Measurements from ENCODE around the gene TM9SF1. TPM values are rescaled to one million over a fixed set of nuclear protein-coding genes. Genes with fewer than 3 reads are reported as not detected.

TM9SF1 gene
- total RNA-seq, 4 donors from 2014 or later = 27.0 to 44.6 (median 43.8) TPM

DNA sequence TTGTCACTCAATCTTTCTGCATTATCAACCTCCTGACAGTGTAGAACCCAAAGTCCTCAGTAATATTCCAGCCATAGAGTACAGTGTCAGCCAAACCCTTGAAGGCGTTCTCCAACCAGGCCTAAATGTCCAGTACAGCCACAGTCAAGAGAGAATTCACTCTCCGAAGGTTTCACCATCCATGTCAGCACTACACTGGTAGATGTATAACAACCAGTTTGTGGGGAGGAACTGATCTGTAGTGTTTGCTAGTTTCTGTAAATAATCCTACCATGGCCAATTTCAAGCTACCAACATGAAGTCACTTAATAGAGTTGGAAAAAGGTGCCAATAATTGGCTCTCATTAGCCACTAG, 21.1 kb upstream of the TM9SF1 start:
- peaks cover 0 to 6% (median 0%) of the 10 kb centered on the region in 4 donors for H3K27me3 ChIP-seq
- WGBS = 78% methylated on average over 2 of the region's 2 CpGs
- intact Hi-C loops (cut with DNase I) = no loop called here
- no peak for TF ChIP-seq POLR2AphosphoS5 (IDR thresholded peaks at IDR 0.05)
- no peak for TF ChIP-seq POLR2A (IDR thresholded peaks at IDR 0.05; ENCODE audit: low read depth)
- no peak for TF ChIP-seq EP300 (IDR thresholded peaks at IDR 0.05)
- TF ChIP-seq, protein P1, sequence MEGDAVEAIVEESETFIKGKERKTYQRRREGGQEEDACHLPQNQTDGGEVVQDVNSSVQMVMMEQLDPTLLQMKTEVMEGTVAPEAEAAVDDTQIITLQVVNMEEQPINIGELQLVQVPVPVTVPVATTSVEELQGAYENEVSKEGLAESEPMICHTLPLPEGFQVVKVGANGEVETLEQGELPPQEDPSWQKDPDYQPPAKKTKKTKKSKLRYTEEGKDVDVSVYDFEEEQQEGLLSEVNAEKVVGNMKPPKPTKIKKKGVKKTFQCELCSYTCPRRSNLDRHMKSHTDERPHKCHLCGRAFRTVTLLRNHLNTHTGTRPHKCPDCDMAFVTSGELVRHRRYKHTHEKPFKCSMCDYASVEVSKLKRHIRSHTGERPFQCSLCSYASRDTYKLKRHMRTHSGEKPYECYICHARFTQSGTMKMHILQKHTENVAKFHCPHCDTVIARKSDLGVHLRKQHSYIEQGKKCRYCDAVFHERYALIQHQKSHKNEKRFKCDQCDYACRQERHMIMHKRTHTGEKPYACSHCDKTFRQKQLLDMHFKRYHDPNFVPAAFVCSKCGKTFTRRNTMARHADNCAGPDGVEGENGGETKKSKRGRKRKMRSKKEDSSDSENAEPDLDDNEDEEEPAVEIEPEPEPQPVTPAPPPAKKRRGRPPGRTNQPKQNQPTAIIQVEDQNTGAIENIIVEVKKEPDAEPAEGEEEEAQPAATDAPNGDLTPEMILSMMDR (IDR thresholded peaks at IDR 0.05) = no peak
- peak overlapping the region; percentile 63 to 78 (median 73) for H3K4me3 ChIP-seq
- no peaks in the 10 kb centered on the region for H3K9me3 ChIP-seq
- DNase-seq (ENCODE audit: extremely low spot score) = no peak
- H3K4me1 ChIP-seq = peaks cover 26 to 42% (median 40%) of the 10 kb centered on the region in 4 donors
- H3K36me3 ChIP-seq = peaks cover 0 to 22% (median 14%) of the 10 kb centered on the region in 4 donors
- H3K27ac ChIP-seq (replicated peaks in 1 of 4) = peak overlapping the region; percentile 92 to 99 (median 96)

DNA sequence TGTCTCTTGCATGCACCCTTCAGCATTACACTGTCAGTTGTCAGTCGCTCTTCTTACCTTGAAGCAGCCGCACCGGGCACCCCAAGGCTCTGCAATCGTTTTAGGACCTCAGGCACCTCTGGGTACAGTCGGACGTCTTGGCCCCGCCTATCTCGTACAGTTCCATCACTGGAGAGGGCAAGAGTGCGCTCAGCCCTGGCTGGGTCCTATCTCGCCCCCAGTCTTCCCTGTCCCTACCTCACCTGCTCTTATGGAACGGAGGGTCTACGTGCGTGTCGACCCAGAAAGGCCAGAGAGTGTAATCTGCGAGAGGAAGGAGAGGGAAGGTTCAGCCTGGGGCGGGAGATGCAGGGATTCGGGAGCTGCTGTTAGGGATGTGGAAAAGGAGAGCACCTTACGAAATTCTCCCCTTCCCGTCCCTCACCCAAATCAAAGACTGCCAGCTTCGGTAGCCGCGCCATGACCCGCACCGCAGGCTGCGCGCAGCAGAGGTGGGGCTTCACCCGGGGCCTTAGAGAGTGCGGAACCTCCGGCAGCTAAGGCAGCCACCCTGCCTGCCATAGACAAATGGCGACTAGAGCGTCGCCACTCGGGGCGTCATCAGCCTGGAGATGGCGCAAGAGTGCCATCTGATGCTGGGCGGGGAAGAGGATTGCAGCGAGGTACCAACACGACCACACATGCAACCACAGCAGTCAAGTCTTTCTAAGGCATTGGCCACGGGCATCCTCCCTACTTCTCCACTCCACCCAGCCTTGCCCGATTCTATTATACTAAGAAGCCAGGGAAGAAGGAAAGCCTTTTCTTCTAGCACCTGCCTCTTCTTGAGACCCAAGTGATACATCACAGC, 20.5 kb upstream of the TM9SF1 start, which contains the start of gene MDP1:
TSS of gene MDP1 (minus strand) at position 572 of the 850 bp plus-strand sequence. CDS start at position 461, 111 bp downstream.
- intact Hi-C loops (cut with DNase I) = no loop called here
- under 1% methylated on average over 15 of the region's 40 CpGs for WGBS

DNA sequence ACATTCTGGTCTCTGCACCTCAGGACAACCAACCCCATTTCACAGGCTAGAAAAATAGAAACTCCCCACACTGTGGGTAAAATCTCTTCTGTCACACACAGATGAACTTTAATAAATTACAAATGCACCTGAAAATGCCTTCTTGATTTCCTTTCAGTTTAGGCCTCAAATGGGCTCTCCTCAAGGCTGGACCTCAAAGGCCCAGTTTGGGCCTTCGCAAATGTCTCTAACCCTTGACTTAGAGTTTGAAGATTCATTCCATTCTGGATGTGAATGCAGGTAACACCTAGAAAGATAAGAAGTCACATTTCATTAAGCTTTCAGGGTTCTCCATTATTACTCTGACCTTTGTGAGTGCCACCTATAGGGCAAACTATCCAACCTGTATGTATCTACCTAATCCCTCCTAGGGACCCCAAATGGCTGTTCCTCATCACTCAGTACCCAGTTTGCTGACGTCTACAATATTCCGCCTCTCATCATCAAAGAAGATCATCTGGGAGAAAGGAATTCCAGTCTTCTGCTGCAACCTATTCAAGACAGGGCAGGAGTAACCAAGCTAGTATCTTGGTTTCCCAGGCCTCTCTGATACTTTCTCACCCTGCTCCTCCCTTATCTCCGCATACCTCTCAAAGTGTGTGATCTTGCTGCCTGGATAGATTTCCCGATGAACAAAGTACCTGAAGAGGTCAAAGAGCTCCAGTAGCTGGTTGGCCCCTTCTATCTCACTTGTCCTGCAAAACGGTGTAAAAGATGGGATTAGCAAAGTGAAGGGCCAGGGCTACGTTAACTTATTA, 18.8 kb upstream of the TM9SF1 start:
- H3K36me3 ChIP-seq = peaks cover 11 to 45% (median 36%) of the 10 kb centered on the region in 4 donors
- 92% methylated on average over 7 of the region's 7 CpGs for WGBS
- H3K27me3 ChIP-seq = peaks cover 0 to 6% (median 0%) of the 10 kb centered on the region in 4 donors
- no peak for DNase-seq (ENCODE audit: extremely low spot score)
- TF ChIP-seq POLR2AphosphoS5 (IDR thresholded peaks at IDR 0.05) (no peak), POLR2A (IDR thresholded peaks at IDR 0.05; ENCODE audit: low read depth) (no peak), EP300 (IDR thresholded peaks at IDR 0.05) (no peak)
- TF ChIP-seq, protein P1 (IDR thresholded peaks at IDR 0.05) = no peak
- no peaks in the 10 kb centered on the region for H3K9me3 ChIP-seq
- intact Hi-C loops (cut with DNase I) = loop anchor here (2.0 kb wide), 1 partner anchor 19 kb away; the partner anchor contains the start of gene TM9SF1
- H3K27ac ChIP-seq (replicated peaks in 1 of 4) = peak overlapping the region; percentile 92 to 99 (median 96)
- peaks cover 26 to 56% (median 43%) of the 10 kb centered on the region in 4 donors for H3K4me1 ChIP-seq
- H3K4me3 ChIP-seq = peak overlapping the region; percentile 75 to 97 (median 81)

More for the DNA sequence above, 20.5 kb upstream of the TM9SF1 start, which contains the start of gene MDP1:
- Histone ChIP-seq H3K27me3 (peaks cover 0 to 6% (median 0%) of the 10 kb centered on the region in 4 donors), H3K36me3 (peaks cover 0 to 28% (median 20%) of the 10 kb centered on the region in 4 donors), H3K4me3 (peak within 1 kb of the TSS; percentile 63 to 78 (median 73)), H3K27ac (replicated peaks in 1 of 4) (peak within 1 kb of the TSS; percentile 92 to 99 (median 96)), H3K9me3 (no peaks in the 10 kb centered on the region), H3K4me1 (peaks cover 26 to 48% (median 43%) of the 10 kb centered on the region in 4 donors)
- TF ChIP-seq, protein P1 (IDR thresholded peaks at IDR 0.05) = peak; percentile 49 to 60 (median 53)
- TF ChIP-seq POLR2A (IDR thresholded peaks at IDR 0.05; ENCODE audit: low read depth) (peak; percentile 50), POLR2AphosphoS5 (IDR thresholded peaks at IDR 0.05) (peak; percentile 95 to 97), EP300 (IDR thresholded peaks at IDR 0.05) (no peak)
- DNase-seq (ENCODE audit: extremely low spot score) = peak; percentile 96

DNA sequence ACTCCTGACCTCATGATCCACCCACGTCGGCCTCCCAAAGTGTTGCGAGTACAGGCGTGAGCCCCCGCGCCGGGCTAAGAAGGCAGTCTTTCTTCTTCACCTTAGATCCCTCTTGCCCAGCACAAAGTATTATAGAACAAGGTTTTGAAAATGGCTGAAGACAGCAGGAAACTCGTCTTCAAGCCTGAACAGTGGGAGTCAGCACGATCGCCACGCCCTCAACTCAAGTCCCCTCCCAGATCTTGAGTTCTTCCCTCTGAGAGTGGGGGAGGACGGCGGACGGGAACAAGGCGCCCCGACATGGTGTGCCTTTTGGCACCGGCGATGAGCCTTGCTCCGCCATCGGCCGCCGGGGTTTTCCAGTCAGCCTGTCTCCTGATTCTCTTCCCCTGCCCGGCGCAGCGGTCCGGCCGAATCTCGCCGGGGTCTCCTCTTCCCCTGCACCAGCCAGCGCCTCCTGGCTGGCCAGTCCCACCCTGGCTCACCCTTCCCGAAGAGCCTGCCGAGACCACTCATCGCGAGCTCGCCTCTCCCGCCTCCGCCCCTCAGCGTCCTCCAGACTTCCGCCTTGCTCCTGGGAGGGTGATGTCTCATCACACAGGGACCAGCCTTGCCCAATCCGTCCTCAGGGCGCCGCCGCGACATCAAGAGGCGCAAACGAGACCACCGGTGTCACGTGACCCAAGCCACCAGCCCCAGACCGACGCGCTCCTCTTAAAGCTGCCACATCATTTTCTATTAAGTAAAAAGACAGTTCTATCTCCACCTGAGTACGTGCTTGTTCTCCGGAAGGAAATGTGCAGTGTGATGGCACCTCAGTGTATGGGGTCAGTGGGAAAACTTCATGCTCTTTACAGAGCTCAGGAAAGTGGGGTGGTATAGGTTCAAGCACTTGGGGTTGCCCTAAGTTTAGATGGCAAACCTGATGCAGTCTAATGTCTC, 18.0 kb upstream of the TM9SF1 start, which contains the start of gene CHMP4A:
TSS of gene CHMP4A (minus strand) at position 565 of the 942 bp plus-strand sequence. CDS start at position 516, 49 bp downstream.
- 1% methylated on average over 21 of the region's 53 CpGs for WGBS
- Histone ChIP-seq H3K9me3 (no peaks in the 10 kb centered on the region), H3K27ac (replicated peaks in 1 of 4) (peak within 1 kb of the TSS; percentile 92 to 99 (median 96)), H3K27me3 (peaks cover 0 to 6% (median 0%) of the 10 kb centered on the region in 4 donors), H3K4me1 (peaks cover 26 to 56% (median 43%) of the 10 kb centered on the region in 4 donors), H3K36me3 (peaks cover 12 to 50% (median 44%) of the 10 kb centered on the region in 4 donors), H3K4me3 (peak within 1 kb of the TSS; percentile 75 to 97 (median 81))
- peak; percentile 100 for DNase-seq (ENCODE audit: extremely low spot score)
- peak; percentile 89 for TF ChIP-seq POLR2A (IDR thresholded peaks at IDR 0.05; ENCODE audit: low read depth)
- peak; percentile 99 for TF ChIP-seq POLR2AphosphoS5 (IDR thresholded peaks at IDR 0.05)
- TF ChIP-seq EP300 (IDR thresholded peaks at IDR 0.05) = no peak
- TF ChIP-seq, protein P1 (IDR thresholded peaks at IDR 0.05) = peak in 1 of 3 experiments; percentile 26
- intact Hi-C loops (cut with DNase I) = loop anchor here (2.0 kb wide), 1 partner anchor 18 kb away; the partner anchor contains the start of gene TM9SF1

Data from esophagus muscularis mucosa (tissue), 4 donors.